MM.1S (cell line): ENCODE data around the gene CD79A.

Experiments used
- DNase-seq: peaks from one replicate; pipeline ENCODE4 v3.0.0-alpha.2; 2015
- H2AFZ ChIP-seq: fragments of 300-600 bp; sonication (generic); 2 replicates; pipeline ENCODE4 v1.6.0; 2016; ENCODE audit warnings: antibody characterized with exemption, low read length
- H3F3A ChIP-seq: fragments of 300-600 bp; sonication (generic); 2 replicates; pipeline ENCODE4 v1.6.1; 2016; ENCODE audit warnings: mild to moderate bottlenecking, antibody characterized with exemption, low read length, moderate library complexity, mixed read lengths; ENCODE audit not compliant: insufficient read depth
- H3K27ac ChIP-seq: fragments of 300-600 bp; sonication (generic); 2 replicates; pipeline ENCODE4 v1.5.1; 2016; ENCODE audit warnings: mild to moderate bottlenecking, low read length
- H3K27me3 ChIP-seq: fragments of 300-600 bp; sonication (generic); replicated peaks from 2 replicates; pipeline ENCODE4 v1.6.0; 2016; ENCODE audit warnings: low read length; ENCODE audit not compliant: insufficient read depth
- H3K36me3 ChIP-seq: fragments of 300-600 bp; sonication (generic); replicated peaks from 2 replicates; pipeline ENCODE4 v1.6.1; 2016; ENCODE audit warnings: mild to moderate bottlenecking, low read length, mixed read lengths; ENCODE audit not compliant: insufficient read depth
- H3K4me1 ChIP-seq: fragments of 300-600 bp; sonication (generic); 2 replicates; pipeline ENCODE4 v1.6.1; 2016; ENCODE audit warnings: low read length, mixed read lengths
- H3K4me2 ChIP-seq: fragments of 300-600 bp; sonication (generic); 2 replicates; pipeline ENCODE4 v1.6.0; 2016; ENCODE audit warnings: low read depth, low read length
- H3K4me3 ChIP-seq: fragments of 300-600 bp; sonication (generic); 2 replicates; pipeline ENCODE4 v1.5.1; 2016; ENCODE audit warnings: low read length, mixed read lengths
- H3K79me2 ChIP-seq: fragments of 300-600 bp; sonication (generic); 2 replicates; pipeline ENCODE4 v1.6.1; 2016; ENCODE audit warnings: mixed run types, low read length, mixed read lengths
- H3K9ac ChIP-seq: fragments of 300-600 bp; sonication (generic); 2 replicates; pipeline ENCODE4 v1.6.1; 2016; ENCODE audit warnings: low read length, mixed read lengths
- H3K9me2 ChIP-seq: fragments of 300-600 bp; sonication (generic); replicated peaks from 2 replicates; pipeline ENCODE4 v1.6.1; 2016; ENCODE audit warnings: mild to moderate bottlenecking, low read length, mixed read lengths; ENCODE audit not compliant: insufficient read depth
- H3K9me3 ChIP-seq: fragments of 300-600 bp; sonication (generic); replicated peaks from 2 replicates; pipeline ENCODE4 v1.6.1; 2016; ENCODE audit warnings: mild to moderate bottlenecking, low read length, mixed read lengths; ENCODE audit not compliant: insufficient read depth
- H4K20me1 ChIP-seq: fragments of 300-600 bp; sonication (generic); 2 replicates; pipeline ENCODE4 v1.6.1; 2016; ENCODE audit warnings: mild to moderate bottlenecking, low read length, moderate library complexity, mixed read lengths; ENCODE audit not compliant: insufficient read depth
- CTCF ChIP-seq: fragments of 300-600 bp; sonication (generic); IDR thresholded peaks from 2 replicates; pipeline ENCODE4 v1.5.1; 2016; ENCODE audit warnings: antibody characterized with exemption, low read length, mixed read lengths
- EZH2 ChIP-seq: fragments of 300-600 bp; sonication (generic); optimal IDR thresholded peaks from 2 replicates; pipeline ENCODE3; 2017; ENCODE audit warnings: low read depth, mild to moderate bottlenecking, antibody characterized with exemption, low read length, mixed read lengths
- EZH2phosphoT487 ChIP-seq: fragments of 300-600 bp; sonication (generic); IDR thresholded peaks from 2 replicates; pipeline ENCODE4 v1.6.1; 2018; ENCODE audit warnings: antibody characterized with exemption, low read length

Gene CD79A

GRCh38 chr19:41922585-41922984 is 45.5 kb downstream of the CD79A start:
- Histone ChIP-seq H3K4me1 (0 out of 2 replicates have a peak, but pooled peaks cover 6% of the 10 kb centered on the region), H3F3A (no peaks in the 10 kb centered on the region), H3K36me3 (no peaks in the 10 kb centered on the region), H4K20me1 (no peaks in the 10 kb centered on the region), H3K9ac (no peak overlapping the region), H3K9me3 (no peaks in the 10 kb centered on the region), H3K4me2 (no peak overlapping the region), H3K4me3 (no peak overlapping the region), H2AFZ (no peak overlapping the region), H3K9me2 (no peaks in the 10 kb centered on the region), H3K27me3 (peaks cover 72% of the 10 kb centered on the region), H3K27ac (no peak overlapping the region), H3K79me2 (no peaks in the 10 kb centered on the region)
- TF ChIP-seq EZH2 (no peak), EZH2phosphoT487 (no peak), CTCF (no peak)
- no peak for DNase-seq

- TF ChIP-seq EZH2 (no peak), EZH2phosphoT487 (no peak), CTCF (no peak)
- Histone ChIP-seq H3K79me2 (no peaks in the 10 kb centered on the region), H4K20me1 (no peaks in the 10 kb centered on the region), H3K36me3 (no peaks in the 10 kb centered on the region), H3K9me3 (no peaks in the 10 kb centered on the region), H2AFZ (no peak overlapping the region), H3K9me2 (no peaks in the 10 kb centered on the region), H3K27ac (no peak overlapping the region), H3K4me2 (no peak overlapping the region), H3K4me3 (no peak overlapping the region), H3K27me3 (peaks cover 77% of the 10 kb centered on the region), H3F3A (no peaks in the 10 kb centered on the region), H3K9ac (no peak overlapping the region), H3K4me1 (0 out of 2 replicates have a peak, but pooled peaks cover 6% of the 10 kb centered on the region)
- no peak for DNase-seq
Observed at GRCh38 chr19:41923045-41923788, 46.1 kb downstream of the CD79A start.

GRCh38 chr19:41924151-41925145 is 47.4 kb downstream of the CD79A start:
- no peaks in the 10 kb centered on the region for H3F3A ChIP-seq
- no peak overlapping the region for H3K4me2 ChIP-seq
- no peaks in the 10 kb centered on the region for H3K36me3 ChIP-seq
- TF ChIP-seq EZH2 (no peak), EZH2phosphoT487 (no peak), CTCF (no peak)
- no peak overlapping the region for H3K4me3 ChIP-seq
- H3K9ac ChIP-seq = no peak overlapping the region
- H2AFZ ChIP-seq = no peak overlapping the region
- H3K79me2 ChIP-seq = no peaks in the 10 kb centered on the region
- peaks cover 12% of the 10 kb centered on the region; the same call in 1 of the 2 replicates for H3K4me1 ChIP-seq
- peaks cover 90% of the 10 kb centered on the region for H3K27me3 ChIP-seq
- no peaks in the 10 kb centered on the region for H4K20me1 ChIP-seq
- H3K27ac ChIP-seq = no peak overlapping the region
- no peaks in the 10 kb centered on the region for H3K9me3 ChIP-seq
- no peak for DNase-seq
- H3K9me2 ChIP-seq = no peaks in the 10 kb centered on the region
